OCI-LY7 (cell line): ENCODE data around the gene XPNPEP1. TPM values are rescaled to one million over a fixed set of nuclear protein-coding genes. Genes with fewer than 3 reads are reported as not detected.

Source experiments
- BruUV-seq: library from RNA; stranded (reverse); fragments of 400-500 nt; replicated peaks from 2 replicates; lab custom pipeline; 2021; lab: Mats Ljungman, UMichigan
- CTCF ChIA-PET: fragments of 300-600 bp; sonication (Branson Sonifier 250); formaldehyde crosslinking; loops from one replicate; lab custom pipeline; 2022; ENCODE audit warnings: antibody characterized with exemption; ENCODE audit not compliant: unreplicated experiment; lab: Charles Lee
- POLR2A ChIA-PET: fragments of 300-600 bp; sonication (Branson Sonifier 250); formaldehyde crosslinking; loops from one replicate; lab custom pipeline; 2022; ENCODE audit warnings: antibody characterized with exemption; lab: Charles Lee
- DNase-seq: peaks from one replicate; pipeline ENCODE4 v3.0.0-alpha.2; 2015; ENCODE audit warnings: low spot score
- H2AFZ ChIP-seq: fragments of 200-600 bp; sonication (generic), shearing (Covaris generic); 2 replicates; pipeline ENCODE4 v1.6.1; 2014; ENCODE audit warnings: mild to moderate bottlenecking, antibody characterized with exemption, low read length, moderate library complexity
- H3K27ac ChIP-seq: fragments of 200-600 bp; sonication (generic); 2 replicates; pipeline ENCODE4 v1.5.1; 2014; ENCODE audit warnings: mixed run types, low read depth, mild to moderate bottlenecking, moderate library complexity, low read length, inconsistent platforms; ENCODE audit not compliant: poor library complexity, severe bottlenecking
- H3K36me3 ChIP-seq: fragments of 200-600 bp; sonication (generic); 2 replicates; pipeline ENCODE4 v1.6.1; 2014; ENCODE audit warnings: mild to moderate bottlenecking, antibody characterized with exemption, low read length, moderate library complexity, mixed read lengths; ENCODE audit not compliant: insufficient read depth
- H3K4me1 ChIP-seq: fragments of 200-600 bp; sonication (generic); 2 replicates; pipeline ENCODE4 v1.5.1; 2014; ENCODE audit warnings: mild to moderate bottlenecking, low read length; ENCODE audit not compliant: insufficient read depth, poor library complexity, severe bottlenecking
- H3K4me2 ChIP-seq: fragments of 200-600 bp; sonication (generic); 2 replicates; pipeline ENCODE4 v1.6.1; 2014; ENCODE audit warnings: mild to moderate bottlenecking, low read length
- H3K4me3 ChIP-seq: fragments of 200-600 bp; sonication (generic); 2 replicates; pipeline ENCODE4 v1.5.1; 2014; ENCODE audit warnings: mild to moderate bottlenecking, low read depth, low read length; ENCODE audit not compliant: poor library complexity, severe bottlenecking
- H3K79me2 ChIP-seq: fragments of 200-600 bp; sonication (generic); 2 replicates; pipeline ENCODE4 v1.6.1; 2016; ENCODE audit warnings: low read depth, mild to moderate bottlenecking, low read length, moderate library complexity, mixed read lengths; ENCODE audit not compliant: insufficient read depth
- H3K9me2 ChIP-seq: fragments of 200-600 bp; sonication (generic); 2 replicates; pipeline ENCODE4 v1.6.1; 2016; ENCODE audit warnings: mild to moderate bottlenecking, low read length, mixed read lengths; ENCODE audit not compliant: insufficient read depth
- H3K9me3 ChIP-seq: fragments of 200-600 bp; sonication (generic); 2 replicates; pipeline ENCODE4 v1.6.1; 2014; ENCODE audit warnings: mild to moderate bottlenecking, mixed run types, low read length, mixed read lengths
- H4K20me1 ChIP-seq: fragments of 200-600 bp; sonication (generic); 2 replicates; pipeline ENCODE4 v1.6.1; 2014; ENCODE audit warnings: mild to moderate bottlenecking, antibody characterized with exemption, low read length, moderate library complexity, mixed read lengths; ENCODE audit not compliant: insufficient read depth
- CTCF ChIP-seq: fragments of 200-600 bp; sonication (generic); conservative IDR thresholded peaks from 2 replicates; pipeline ENCODE4 v1.5.1; 2014; ENCODE audit warnings: mild to moderate bottlenecking, antibody characterized with exemption, low read length, moderate library complexity, mixed read lengths
- EZH2phosphoT487 ChIP-seq: fragments of 200-600 bp; sonication (generic); IDR thresholded peaks from 2 replicates; pipeline ENCODE4 v1.6.1; 2018; ENCODE audit warnings: low read depth, borderline replicate concordance, mild to moderate bottlenecking, mixed run types, antibody characterized with exemption, low read length, moderate library complexity, mixed read lengths
- intact Hi-C: fragments of 100-400 bp; cut with micrococcal nuclease; formaldehyde crosslinking; loops from one replicate; pipeline ENCODE4 v1.10.0; 2022; ENCODE audit not compliant: unreplicated experiment
- total RNA-seq, 2 experiments: library from RNA; depleted of rRNA in 1 of 2; stranded (reverse); fragments of >200 nt in 1 of 2; shearing (Covaris generic) in 1 of 2; gene quantifications; 2 replicates each; pipeline ENCODE4 v1.2.3, GENCODE V29; 2014 to 2022

Gene XPNPEP1
- total RNA-seq, 2 experiments from 2014 or later = 136 to 237 TPM

GRCh38 chr10:109912335-109913281 lies 10.7 kb downstream of the XPNPEP1 start:
- peak; percentile 94 for DNase-seq
- H3K9me2 ChIP-seq = no peaks in the 10 kb centered on the region
- peak overlapping the region; percentile 0; the same call in 1 of the 2 replicates for H2AFZ ChIP-seq
- peaks cover 77% of the 10 kb centered on the region for H3K79me2 ChIP-seq
- no TSS peak for BruUV-seq
- peaks cover 84% of the 10 kb centered on the region for H3K4me1 ChIP-seq
- intact Hi-C loops = loop anchor here (1.0 to 10.0 kb wide), 7 partner anchors 28 to 732 kb away; partner anchors contain the start of genes MXI1 and RBM20
- no peaks in the 10 kb centered on the region for H4K20me1 ChIP-seq
- TF ChIP-seq CTCF (no peak), EZH2phosphoT487 (no peak)
- peaks cover 15% of the 10 kb centered on the region; the same call in 1 of the 2 replicates for H3K9me3 ChIP-seq
- H3K4me3 ChIP-seq = peak overlapping the region; percentile 58
- H3K4me2 ChIP-seq = peak overlapping the region; percentile 74
- ChIA-PET POLR2A (interaction anchor here (0.6 to 6.8 kb wide), 14 partner anchors 10 to 970 kb away, joined by 3 to 58 read pairs (median 4); partner anchors contain the start of genes ADD3 and XPNPEP1), CTCF (interaction anchor here (1.3 kb wide), 1 partner anchor 28 kb away, joined by 4 read pairs; no protein-coding TSS in a partner anchor)
- peak overlapping the region; percentile 98 for H3K27ac ChIP-seq
- H3K36me3 ChIP-seq = peaks cover 75% of the 10 kb centered on the region

GRCh38 chr10:109911903-109912302 lies 11.4 kb downstream of the XPNPEP1 start:
- Histone ChIP-seq H3K4me3 (peak overlapping the region; percentile 58), H3K9me2 (no peaks in the 10 kb centered on the region), H4K20me1 (no peaks in the 10 kb centered on the region), H3K27ac (peak overlapping the region; percentile 98), H3K79me2 (peaks cover 70% of the 10 kb centered on the region), H2AFZ (no peak overlapping the region), H3K4me2 (peak overlapping the region; percentile 74), H3K9me3 (peaks cover 8% of the 10 kb centered on the region; the same call in 1 of the 2 replicates), H3K36me3 (peaks cover 75% of the 10 kb centered on the region), H3K4me1 (peaks cover 76% of the 10 kb centered on the region)
- TF ChIP-seq EZH2phosphoT487 (no peak), CTCF (no peak)
- intact Hi-C loops = loop anchor here (1.0 to 10.0 kb wide), 7 partner anchors 27 to 733 kb away; partner anchors contain the start of genes MXI1 and RBM20
- ChIA-PET POLR2A (interaction anchor here (1.0 to 6.8 kb wide), 9 partner anchors 9 to 299 kb away, joined by 3 to 58 read pairs (median 9); partner anchors contain the start of genes ADD3 and XPNPEP1), CTCF (interaction anchor here (0.5 to 1.3 kb wide), 2 partner anchors 28 to 315 kb away, joined by 4 to 13 read pairs; no protein-coding TSS in a partner anchor)
- DNase-seq = no peak
- BruUV-seq = no TSS peak
